GM12878 (cell line): ENCODE measurements around the gene RBM26. TPM values are rescaled to one million over a fixed set of nuclear protein-coding genes. Genes with fewer than 3 reads are reported as not detected.
"Not testable (repeated sequence)": the region's sequence is repeated elsewhere in the genome, so short reads cannot be mapped to it uniquely, and the experiment has no call there.

ENCODE experiments used
- ATAC-seq: fragments of 200-7000 bp; cut with Tn5 transposase; 3 replicates; pipeline ENCODE4 v1.9.1; 2020; ENCODE audit warnings: mild to moderate bottlenecking, moderate library complexity
- BruUV-seq: library from RNA; stranded (reverse); fragments of 400-500 nt; replicated peaks from 2 replicates; lab custom pipeline; 2021; lab: Mats Ljungman, UMichigan
- CTCF ChIA-PET: fragments of 300-600 bp; sonication (Branson Sonifier 250); formaldehyde crosslinking; extraction: SDS; loops from one replicate; lab custom pipeline; 2021; ENCODE audit warnings: inconsistent platforms; lab: Yijun Ruan, JAX
- POLR2A ChIA-PET: fragments of 350-600 bp; formaldehyde crosslinking; extraction: SDS; loops from one replicate; lab custom pipeline; 2021; ENCODE audit warnings: inconsistent platforms; lab: Charles Lee
- RAD21 ChIA-PET: fragments of 300-600 bp; sonication (Branson Sonifier 250); formaldehyde crosslinking; loops from one replicate; lab custom pipeline; 2023; ENCODE audit warnings: antibody characterized with exemption; ENCODE audit not compliant: unreplicated experiment; lab: Charles Lee
- SMC1A ChIA-PET: fragments of 300-600 bp; sonication (Branson Sonifier 250); formaldehyde crosslinking; loops from one replicate; lab custom pipeline; 2023; ENCODE audit not compliant: unreplicated experiment, uncharacterized antibody; lab: Charles Lee
- DNase-seq: peaks from one replicate; pipeline ENCODE4 v3.0.0-alpha.2; 2011; ENCODE audit warnings: low read depth, low spot score
- FAIRE-seq: peaks from 3 replicates; lab custom pipeline; 2011; peaks lifted over from hg19 to GRCh38; lab: Jason Lieb, UNC
- H2AFZ ChIP-seq: 2 replicates; pipeline ENCODE4 v1.6.0; 2011; ENCODE audit warnings: low read depth, low read length, control low read depth; ENCODE audit not compliant: control insufficient read depth
- H3K27ac ChIP-seq: 2 replicates; pipeline ENCODE4 v1.5.1; 2011; ENCODE audit warnings: control low read depth; ENCODE audit not compliant: control insufficient read depth, insufficient read depth
- H3K27me3 ChIP-seq, 2 experiments: replicated peaks in 1 of 2; 2 replicates each; pipeline versions ENCODE4 v1.6.0 to v1.6.1; 2011; ENCODE audit warnings: low read length in 1 of 2; ENCODE audit not compliant: control insufficient read depth in 2 of 2, insufficient read depth in 2 of 2
- H3K36me3 ChIP-seq, 2 experiments: 2 replicates each; pipeline ENCODE4 v1.5.1; 2011; ENCODE audit warnings: low read length in 1 of 2; ENCODE audit not compliant: control insufficient read depth in 2 of 2, insufficient read depth in 2 of 2
- H3K4me1 ChIP-seq: 2 replicates; pipeline ENCODE4 v1.6.1; 2011; ENCODE audit warnings: mild to moderate bottlenecking, low read length, moderate library complexity, mixed read lengths; ENCODE audit not compliant: control insufficient read depth, insufficient read depth
- H3K4me2 ChIP-seq: 2 replicates; pipeline ENCODE4 v1.6.0; 2011; ENCODE audit warnings: control low read depth; ENCODE audit not compliant: control insufficient read depth, insufficient read depth
- H3K4me3 ChIP-seq: fragments of 200-600 bp; sonication (generic); 2 replicates; pipeline ENCODE4 v1.5.1; 2016
- H3K79me2 ChIP-seq: 2 replicates; pipeline ENCODE4 v1.6.0; 2011; ENCODE audit warnings: low read length; ENCODE audit not compliant: control insufficient read depth, insufficient read depth
- H3K9ac ChIP-seq: 2 replicates; pipeline ENCODE4 v1.8.0; 2011; ENCODE audit warnings: low read length, control low read depth, mixed read lengths; ENCODE audit not compliant: control insufficient read depth, insufficient read depth
- H3K9me3 ChIP-seq: replicated peaks from 3 replicates; pipeline ENCODE4 v1.5.1; 2011; ENCODE audit warnings: mild to moderate bottlenecking, low read length; ENCODE audit not compliant: control insufficient read depth, insufficient read depth
- H4K20me1 ChIP-seq: 2 replicates; pipeline ENCODE4 v1.6.0; 2011; ENCODE audit not compliant: control insufficient read depth, insufficient read depth
- HDGF ChIP-seq: fragments of 450-650 bp; IDR thresholded peaks from 2 replicates; pipeline ENCODE4 v1.6.1; 2016; ENCODE audit warnings: antibody characterized with exemption
- SREBF1 ChIP-seq: IDR thresholded peaks from 2 replicates; pipeline ENCODE4 v1.6.1; 2012; ENCODE audit warnings: mild to moderate bottlenecking, low read length
- TBL1XR1 ChIP-seq: IDR thresholded peaks from 2 replicates; pipeline ENCODE4 v1.6.1; 2012; ENCODE audit warnings: low read depth, low read length, improper control_type of control experiment
- ZNF217 ChIP-seq: fragments of 450-650 bp; IDR thresholded peaks from 2 replicates; pipeline ENCODE4 v1.6.1; 2017; ENCODE audit warnings: antibody characterized with exemption, mild to moderate bottlenecking
- WGBS: methylation state at CpG from one replicate; pipeline ENCODE4 v1.1.6; 2016; ENCODE audit warnings: low lambda C conversion rate; ENCODE audit not compliant: insufficient replicate concordance, insufficient coverage; ENCODE audit errors: missing lambda C conversion rate; 5-methylcytosine and 5-hydroxymethylcytosine counted together
- in situ Hi-C: fragments of 300-500 bp; cut with MboI; formaldehyde crosslinking; loops from 9 replicates; pipeline ENCODE4 v1.14.3; 2018; ENCODE audit warnings: mixed read lengths
- intact Hi-C: fragments of 100-400 bp; cut with micrococcal nuclease; formaldehyde crosslinking; loops from one replicate; pipeline ENCODE4 v1.14.2; 2022; ENCODE audit not compliant: unreplicated experiment
- polyA plus RNA-seq, 11 experiments: library from polyadenylated mRNA; depleted of rRNA in 4 of 11; unstranded in 6 of 11; stranded (reverse) in 5 of 11; fragments of >200 nt; fragmentation: Nextera tagmentation in 4 of 11; fragmentation: Illumina TruSeq in 1 of 11; extraction: Ambion mirVana in 4 of 11; extraction: Trizol in 1 of 11; gene quantifications; 1 replicate in 1 of 11; 2 replicates in 10 of 11; pipeline versions ENCODE4 v1.2.1 to v1.2.3, GENCODE V29; 2011 to 2016; ENCODE audit warnings: inconsistent platforms in 2 of 11, missing spikeins in 2 of 11, low read depth in 1 of 11
- total RNA-seq, 4 experiments: library from RNA; depleted of rRNA in 3 of 4; stranded (reverse); fragments of >200 nt in 3 of 4; fragmentation: Illumina TruSeq in 1 of 4; extraction: Trizol in 1 of 4; gene quantifications; 2 replicates each; pipeline versions ENCODE4 v1.2.1 to v1.2.3, GENCODE V29; 2013 to 2021
- TF ChIP-seq, protein P1 (sequence below): IDR thresholded peaks from 2 replicates; pipeline ENCODE4 v1.6.1; 2012; ENCODE audit warnings: improper control_type of control experiment, low read depth, low read length; ENCODE audit not compliant: insufficient replicate concordance
- TF ChIP-seq, protein P2 (sequence below): fragments of 450-650 bp; formaldehyde crosslinking; IDR thresholded peaks from 2 replicates; pipeline ENCODE4 v1.4.0; 2020; ENCODE audit warnings: mild to moderate bottlenecking, moderate library complexity
- TF ChIP-seq, protein P3 (sequence below): IDR thresholded peaks from 2 replicates; pipeline ENCODE4 v1.6.1; 2011; ENCODE audit warnings: borderline replicate concordance, low read depth, mild to moderate bottlenecking, moderate library complexity, low read length; ENCODE audit not compliant: insufficient read depth, poor library complexity, severe bottlenecking
- TF ChIP-seq, protein P4 (sequence below): fragments of 450-650 bp; IDR thresholded peaks from 2 replicates; pipeline ENCODE4 v1.6.1; 2017; ENCODE audit warnings: mild to moderate bottlenecking

RBM26 gene
- total and polyA plus RNA-seq, 10 of the 15 experiments (the other 5 are each of a cell fraction or from before 2014, with no cell fraction given) = 17.6 to 71.3 (median 38.9) TPM

DNA sequence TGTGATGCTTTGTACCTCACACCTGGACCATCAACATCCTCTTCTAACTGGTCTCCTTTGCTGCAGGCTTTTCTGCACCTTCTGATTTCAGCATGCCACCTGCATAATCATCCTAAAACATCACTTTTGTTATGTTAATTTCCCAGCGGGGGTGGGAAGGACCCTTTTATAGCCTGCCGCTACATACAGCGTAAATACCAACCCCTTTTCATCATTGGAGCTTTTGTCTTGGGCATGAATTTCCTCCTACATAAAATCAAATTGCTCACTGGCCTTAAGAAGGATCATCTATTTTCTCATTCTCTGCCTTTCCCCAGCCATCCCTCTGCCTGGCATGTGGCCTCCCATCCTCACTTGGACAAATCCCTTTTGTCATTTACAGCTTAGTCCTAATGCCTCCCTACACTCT, 124.7 kb downstream of the RBM26 start (continued):
- TF ChIP-seq, protein P1, sequence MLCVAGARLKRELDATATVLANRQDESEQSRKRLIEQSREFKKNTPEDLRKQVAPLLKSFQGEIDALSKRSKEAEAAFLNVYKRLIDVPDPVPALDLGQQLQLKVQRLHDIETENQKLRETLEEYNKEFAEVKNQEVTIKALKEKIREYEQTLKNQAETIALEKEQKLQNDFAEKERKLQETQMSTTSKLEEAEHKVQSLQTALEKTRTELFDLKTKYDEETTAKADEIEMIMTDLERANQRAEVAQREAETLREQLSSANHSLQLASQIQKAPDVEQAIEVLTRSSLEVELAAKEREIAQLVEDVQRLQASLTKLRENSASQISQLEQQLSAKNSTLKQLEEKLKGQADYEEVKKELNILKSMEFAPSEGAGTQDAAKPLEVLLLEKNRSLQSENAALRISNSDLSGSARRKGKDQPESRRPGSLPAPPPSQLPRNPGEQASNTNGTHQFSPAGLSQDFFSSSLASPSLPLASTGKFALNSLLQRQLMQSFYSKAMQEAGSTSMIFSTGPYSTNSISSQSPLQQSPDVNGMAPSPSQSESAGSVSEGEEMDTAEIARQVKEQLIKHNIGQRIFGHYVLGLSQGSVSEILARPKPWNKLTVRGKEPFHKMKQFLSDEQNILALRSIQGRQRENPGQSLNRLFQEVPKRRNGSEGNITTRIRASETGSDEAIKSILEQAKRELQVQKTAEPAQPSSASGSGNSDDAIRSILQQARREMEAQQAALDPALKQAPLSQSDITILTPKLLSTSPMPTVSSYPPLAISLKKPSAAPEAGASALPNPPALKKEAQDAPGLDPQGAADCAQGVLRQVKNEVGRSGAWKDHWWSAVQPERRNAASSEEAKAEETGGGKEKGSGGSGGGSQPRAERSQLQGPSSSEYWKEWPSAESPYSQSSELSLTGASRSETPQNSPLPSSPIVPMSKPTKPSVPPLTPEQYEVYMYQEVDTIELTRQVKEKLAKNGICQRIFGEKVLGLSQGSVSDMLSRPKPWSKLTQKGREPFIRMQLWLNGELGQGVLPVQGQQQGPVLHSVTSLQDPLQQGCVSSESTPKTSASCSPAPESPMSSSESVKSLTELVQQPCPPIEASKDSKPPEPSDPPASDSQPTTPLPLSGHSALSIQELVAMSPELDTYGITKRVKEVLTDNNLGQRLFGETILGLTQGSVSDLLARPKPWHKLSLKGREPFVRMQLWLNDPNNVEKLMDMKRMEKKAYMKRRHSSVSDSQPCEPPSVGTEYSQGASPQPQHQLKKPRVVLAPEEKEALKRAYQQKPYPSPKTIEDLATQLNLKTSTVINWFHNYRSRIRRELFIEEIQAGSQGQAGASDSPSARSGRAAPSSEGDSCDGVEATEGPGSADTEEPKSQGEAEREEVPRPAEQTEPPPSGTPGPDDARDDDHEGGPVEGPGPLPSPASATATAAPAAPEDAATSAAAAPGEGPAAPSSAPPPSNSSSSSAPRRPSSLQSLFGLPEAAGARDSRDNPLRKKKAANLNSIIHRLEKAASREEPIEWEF = no peak
- TF ChIP-seq TBL1XR1 = no peak
- TF ChIP-seq, protein P2, sequence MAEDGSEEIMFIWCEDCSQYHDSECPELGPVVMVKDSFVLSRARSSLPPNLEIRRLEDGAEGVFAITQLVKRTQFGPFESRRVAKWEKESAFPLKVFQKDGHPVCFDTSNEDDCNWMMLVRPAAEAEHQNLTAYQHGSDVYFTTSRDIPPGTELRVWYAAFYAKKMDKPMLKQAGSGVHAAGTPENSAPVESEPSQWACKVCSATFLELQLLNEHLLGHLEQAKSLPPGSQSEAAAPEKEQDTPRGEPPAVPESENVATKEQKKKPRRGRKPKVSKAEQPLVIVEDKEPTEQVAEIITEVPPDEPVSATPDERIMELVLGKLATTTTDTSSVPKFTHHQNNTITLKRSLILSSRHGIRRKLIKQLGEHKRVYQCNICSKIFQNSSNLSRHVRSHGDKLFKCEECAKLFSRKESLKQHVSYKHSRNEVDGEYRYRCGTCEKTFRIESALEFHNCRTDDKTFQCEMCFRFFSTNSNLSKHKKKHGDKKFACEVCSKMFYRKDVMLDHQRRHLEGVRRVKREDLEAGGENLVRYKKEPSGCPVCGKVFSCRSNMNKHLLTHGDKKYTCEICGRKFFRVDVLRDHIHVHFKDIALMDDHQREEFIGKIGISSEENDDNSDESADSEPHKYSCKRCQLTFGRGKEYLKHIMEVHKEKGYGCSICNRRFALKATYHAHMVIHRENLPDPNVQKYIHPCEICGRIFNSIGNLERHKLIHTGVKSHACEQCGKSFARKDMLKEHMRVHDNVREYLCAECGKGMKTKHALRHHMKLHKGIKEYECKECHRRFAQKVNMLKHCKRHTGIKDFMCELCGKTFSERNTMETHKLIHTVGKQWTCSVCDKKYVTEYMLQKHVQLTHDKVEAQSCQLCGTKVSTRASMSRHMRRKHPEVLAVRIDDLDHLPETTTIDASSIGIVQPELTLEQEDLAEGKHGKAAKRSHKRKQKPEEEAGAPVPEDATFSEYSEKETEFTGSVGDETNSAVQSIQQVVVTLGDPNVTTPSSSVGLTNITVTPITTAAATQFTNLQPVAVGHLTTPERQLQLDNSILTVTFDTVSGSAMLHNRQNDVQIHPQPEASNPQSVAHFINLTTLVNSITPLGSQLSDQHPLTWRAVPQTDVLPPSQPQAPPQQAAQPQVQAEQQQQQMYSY = no peak
- TF ChIP-seq, protein P3, sequence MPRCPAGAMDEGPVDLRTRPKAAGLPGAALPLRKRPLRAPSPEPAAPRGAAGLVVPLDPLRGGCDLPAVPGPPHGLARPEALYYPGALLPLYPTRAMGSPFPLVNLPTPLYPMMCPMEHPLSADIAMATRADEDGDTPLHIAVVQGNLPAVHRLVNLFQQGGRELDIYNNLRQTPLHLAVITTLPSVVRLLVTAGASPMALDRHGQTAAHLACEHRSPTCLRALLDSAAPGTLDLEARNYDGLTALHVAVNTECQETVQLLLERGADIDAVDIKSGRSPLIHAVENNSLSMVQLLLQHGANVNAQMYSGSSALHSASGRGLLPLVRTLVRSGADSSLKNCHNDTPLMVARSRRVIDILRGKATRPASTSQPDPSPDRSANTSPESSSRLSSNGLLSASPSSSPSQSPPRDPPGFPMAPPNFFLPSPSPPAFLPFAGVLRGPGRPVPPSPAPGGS = no peak
- no peak for TF ChIP-seq SREBF1
- TF ChIP-seq HDGF = no peak
- TF ChIP-seq ZNF217 = no peak
- TF ChIP-seq, protein P4, sequence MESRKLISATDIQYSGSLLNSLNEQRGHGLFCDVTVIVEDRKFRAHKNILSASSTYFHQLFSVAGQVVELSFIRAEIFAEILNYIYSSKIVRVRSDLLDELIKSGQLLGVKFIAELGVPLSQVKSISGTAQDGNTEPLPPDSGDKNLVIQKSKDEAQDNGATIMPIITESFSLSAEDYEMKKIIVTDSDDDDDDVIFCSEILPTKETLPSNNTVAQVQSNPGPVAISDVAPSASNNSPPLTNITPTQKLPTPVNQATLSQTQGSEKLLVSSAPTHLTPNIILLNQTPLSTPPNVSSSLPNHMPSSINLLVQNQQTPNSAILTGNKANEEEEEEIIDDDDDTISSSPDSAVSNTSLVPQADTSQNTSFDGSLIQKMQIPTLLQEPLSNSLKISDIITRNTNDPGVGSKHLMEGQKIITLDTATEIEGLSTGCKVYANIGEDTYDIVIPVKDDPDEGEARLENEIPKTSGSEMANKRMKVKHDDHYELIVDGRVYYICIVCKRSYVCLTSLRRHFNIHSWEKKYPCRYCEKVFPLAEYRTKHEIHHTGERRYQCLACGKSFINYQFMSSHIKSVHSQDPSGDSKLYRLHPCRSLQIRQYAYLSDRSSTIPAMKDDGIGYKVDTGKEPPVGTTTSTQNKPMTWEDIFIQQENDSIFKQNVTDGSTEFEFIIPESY = no peak
- TF ChIP-seq, all 136 proteins: peak for 0

DNA sequence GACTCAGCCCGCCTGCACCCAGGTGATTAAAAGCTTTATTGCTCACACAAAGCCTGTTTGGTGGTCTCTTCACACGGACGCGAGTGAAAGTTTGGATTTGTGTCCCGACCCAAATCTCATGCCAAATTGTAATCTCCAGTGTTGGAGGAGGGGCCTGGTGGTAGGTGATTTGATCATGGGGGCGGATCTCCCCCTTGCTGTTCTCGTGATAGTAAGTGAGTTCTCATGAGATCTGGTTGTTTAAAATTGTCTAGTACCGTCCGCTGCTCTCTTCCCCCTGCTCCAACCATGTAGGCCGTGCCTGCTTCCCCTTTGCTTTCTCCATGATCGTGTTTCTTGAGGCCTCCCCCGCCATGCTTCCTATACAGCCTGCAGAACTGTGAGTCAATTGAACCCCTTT, 126.3 kb downstream of the RBM26 start:
- CTCF ChIA-PET, FAIRE-seq, H2AFZ ChIP-seq, SMC1A ChIA-PET, H3K27me3 ChIP-seq, ATAC-seq, RAD21 ChIA-PET, H3K9ac ChIP-seq, H4K20me1 ChIP-seq, POLR2A ChIA-PET, H3K4me1 ChIP-seq, BruUV-seq, H3K4me2 ChIP-seq, in situ Hi-C loops, intact Hi-C loops, H3K36me3 ChIP-seq, H3K4me3 ChIP-seq, H3K79me2 ChIP-seq, DNase-seq, H3K27ac ChIP-seq, H3K9me3 ChIP-seq: not testable (repeated sequence)
- 40% methylated on average over 12 of the region's 12 CpGs for WGBS
